ENCODE data around the gene SALL4. TPM values are rescaled to one million over a fixed set of nuclear protein-coding genes. Genes with fewer than 3 reads are reported as not detected.
A peak's percentile ranks its signal among the peaks of the same experiment; 100 is the strongest.
"Not testable (repeated sequence)": the region's sequence is repeated elsewhere in the genome, so short reads cannot be mapped to it uniquely, and the experiment has no call there.

SALL4 gene
- total and polyA plus RNA-seq, 7 donors, result not detected

DNA sequence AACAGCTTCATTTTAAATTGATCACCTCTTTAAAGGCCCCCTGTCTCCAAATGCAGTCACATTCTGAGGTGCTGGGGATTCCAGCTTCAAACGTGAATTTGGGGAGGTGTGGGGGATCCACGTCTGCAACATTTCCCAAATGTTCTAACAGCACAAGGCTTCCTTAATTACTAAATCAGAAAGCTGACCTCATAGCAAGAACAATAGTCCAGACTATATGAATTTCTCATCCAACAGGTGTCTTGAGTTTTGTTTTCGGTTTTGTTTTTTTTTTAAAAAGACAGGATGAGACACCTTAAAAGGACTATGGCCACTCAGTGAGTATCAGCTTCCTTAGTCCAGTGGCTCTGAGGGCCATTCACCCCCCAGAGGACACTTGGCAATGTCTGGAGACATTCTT is 45.7 kb downstream of the SALL4 start:
- H3K4me1 ChIP-seq, result peaks cover 10% of the 10 kb centered on the region
- intact Hi-C loops (cut with DNase I), result no loop called here
- no peak overlapping the region for H3K4me3 ChIP-seq
- H3K27me3 ChIP-seq (ENCODE audit: insufficient read depth in 3 of 3, low read length in 2 of 3), result no peaks in the 10 kb centered on the region
- 70 to 90% (median 77%) methylated on average over 3 of the region's 3 CpGs for WGBS, 3 donors
- ATAC-seq (no peak), DNase-seq (no peak)
- TF ChIP-seq, protein P1, sequence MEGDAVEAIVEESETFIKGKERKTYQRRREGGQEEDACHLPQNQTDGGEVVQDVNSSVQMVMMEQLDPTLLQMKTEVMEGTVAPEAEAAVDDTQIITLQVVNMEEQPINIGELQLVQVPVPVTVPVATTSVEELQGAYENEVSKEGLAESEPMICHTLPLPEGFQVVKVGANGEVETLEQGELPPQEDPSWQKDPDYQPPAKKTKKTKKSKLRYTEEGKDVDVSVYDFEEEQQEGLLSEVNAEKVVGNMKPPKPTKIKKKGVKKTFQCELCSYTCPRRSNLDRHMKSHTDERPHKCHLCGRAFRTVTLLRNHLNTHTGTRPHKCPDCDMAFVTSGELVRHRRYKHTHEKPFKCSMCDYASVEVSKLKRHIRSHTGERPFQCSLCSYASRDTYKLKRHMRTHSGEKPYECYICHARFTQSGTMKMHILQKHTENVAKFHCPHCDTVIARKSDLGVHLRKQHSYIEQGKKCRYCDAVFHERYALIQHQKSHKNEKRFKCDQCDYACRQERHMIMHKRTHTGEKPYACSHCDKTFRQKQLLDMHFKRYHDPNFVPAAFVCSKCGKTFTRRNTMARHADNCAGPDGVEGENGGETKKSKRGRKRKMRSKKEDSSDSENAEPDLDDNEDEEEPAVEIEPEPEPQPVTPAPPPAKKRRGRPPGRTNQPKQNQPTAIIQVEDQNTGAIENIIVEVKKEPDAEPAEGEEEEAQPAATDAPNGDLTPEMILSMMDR (IDR thresholded peaks at IDR 0.05), result no peak
- no peak overlapping the region for H3K27ac ChIP-seq
- no peaks in the 10 kb centered on the region for H3K36me3 ChIP-seq (ENCODE audit: insufficient read depth in 1 of 2, low read depth in 1 of 2)
- H3K9me3 ChIP-seq, result no peaks in the 10 kb centered on the region

DNA sequence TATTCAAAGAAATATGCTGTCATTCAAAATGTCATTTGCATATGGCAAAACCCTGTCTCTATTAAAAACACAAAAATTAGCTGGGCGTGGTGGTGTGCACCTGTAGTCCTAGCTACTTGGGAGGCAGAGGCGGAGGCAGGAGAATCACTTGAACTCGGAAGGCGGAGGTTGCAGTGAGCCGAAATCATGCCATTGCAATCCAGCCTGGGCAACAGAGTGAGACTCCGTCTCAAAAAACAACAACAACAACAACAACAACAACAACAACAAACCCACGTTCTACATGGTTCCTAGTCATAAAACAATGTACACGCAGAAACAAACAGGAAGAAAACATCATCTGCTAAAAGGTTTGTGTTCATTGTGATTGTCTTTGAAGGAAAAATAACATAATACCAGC is 49.1 kb downstream of the SALL4 start:
- ATAC-seq; DNase-seq; H3K27ac ChIP-seq; H3K27me3 ChIP-seq (ENCODE audit: insufficient read depth in 3 of 3, low read length in 2 of 3); intact Hi-C loops (cut with DNase I); H3K4me3 ChIP-seq; H3K9me3 ChIP-seq; H3K36me3 ChIP-seq (ENCODE audit: insufficient read depth in 1 of 2, low read depth in 1 of 2): not testable (repeated sequence)
- H3K4me1 ChIP-seq, result peaks cover 22% of the 10 kb centered on the region
- WGBS, 3 donors, result 92 to 94% (median 93%) methylated on average over 8 of the region's 8 CpGs

DNA sequence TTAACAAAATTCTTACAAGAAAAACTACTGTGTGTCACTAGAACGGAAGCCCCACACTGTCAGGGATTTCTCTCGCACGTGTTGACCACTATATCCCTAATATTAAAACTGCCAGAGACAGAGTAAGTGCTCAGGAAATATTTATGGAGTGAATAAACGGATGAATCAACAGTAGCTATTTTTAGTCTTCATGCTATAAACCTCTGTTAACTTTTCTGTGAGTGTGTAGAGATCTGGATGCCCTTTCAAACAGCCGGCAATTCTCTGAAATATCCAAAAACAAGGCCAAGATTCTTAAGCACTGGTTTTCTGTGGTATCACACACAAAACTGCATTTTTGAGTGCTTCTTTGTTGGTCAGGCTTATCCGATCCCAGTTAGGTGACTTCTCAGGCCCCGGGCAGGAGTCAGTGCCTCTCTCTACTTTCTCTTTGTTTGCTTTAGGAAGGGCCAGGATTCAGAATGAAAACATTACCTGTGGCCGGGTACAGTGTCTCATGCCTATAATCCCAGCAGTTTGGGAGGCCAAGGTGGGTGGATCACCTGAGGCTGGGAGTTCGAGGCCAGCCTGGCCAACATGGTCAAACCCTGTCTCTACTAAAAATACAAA is 49.9 kb downstream of the SALL4 start:
- H3K27me3 ChIP-seq (ENCODE audit: insufficient read depth in 3 of 3, low read length in 2 of 3), result no peaks in the 10 kb centered on the region
- WGBS, 3 donors, result 26 to 45% (median 40%) methylated on average over 9 of the region's 9 CpGs
- no peak overlapping the region for H3K4me3 ChIP-seq
- peak overlapping the region; percentile 47 for H3K27ac ChIP-seq
- ATAC-seq (peak; percentile 38 to 69 (median 53)), DNase-seq (no peak)
- H3K4me1 ChIP-seq, result peaks cover 22% of the 10 kb centered on the region
- TF ChIP-seq, protein P1 (IDR thresholded peaks at IDR 0.05), result no peak
- H3K9me3 ChIP-seq, result no peaks in the 10 kb centered on the region
- H3K36me3 ChIP-seq (ENCODE audit: insufficient read depth in 1 of 2, low read depth in 1 of 2), result no peaks in the 10 kb centered on the region
- intact Hi-C loops (cut with DNase I), result no loop called here

DNA sequence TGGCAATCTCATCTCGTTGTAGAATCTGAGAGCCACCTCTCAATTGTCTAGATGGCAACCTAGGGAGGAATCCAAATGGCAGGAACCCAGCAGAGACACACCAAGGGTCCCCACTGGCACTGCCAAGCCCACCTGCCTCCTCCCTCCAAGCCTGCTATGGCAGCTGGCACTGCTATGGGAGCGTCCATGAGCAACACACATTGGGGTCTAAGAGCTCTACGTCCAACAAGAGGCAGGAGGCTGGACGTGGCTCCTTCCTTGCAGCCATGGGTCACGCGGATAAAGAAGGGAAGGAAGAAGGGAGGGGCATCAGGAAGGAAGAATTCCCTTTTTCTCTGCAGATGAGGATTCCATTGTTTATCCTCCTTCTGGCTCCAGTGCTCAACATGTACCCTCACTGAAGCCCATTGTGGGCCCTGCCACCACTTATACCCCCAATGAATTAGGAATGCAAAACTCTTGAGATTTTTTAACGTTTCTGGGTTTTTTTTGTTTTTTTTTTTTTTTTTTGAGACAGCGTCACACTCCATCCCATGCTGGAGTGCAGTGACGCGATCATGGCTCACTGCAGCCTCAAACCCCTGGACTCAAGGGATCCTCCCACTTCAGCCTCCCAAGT is 51.4 kb downstream of the SALL4 start:
- WGBS, 3 donors, result 79 to 85% (median 84%) methylated on average over 10 of the region's 10 CpGs
- H3K27ac ChIP-seq, result no peak overlapping the region
- ATAC-seq, result no peak

GRCh38 chr20:51750037-51750769 is 52.1 kb downstream of the SALL4 start:
- DNase-seq (peak; percentile 70 to 73), ATAC-seq (peak; percentile 90 to 98 (median 94))
- Histone ChIP-seq H3K36me3 (ENCODE audit: insufficient read depth in 1 of 2, low read depth in 1 of 2) (no peaks in the 10 kb centered on the region), H3K4me1 (peaks cover 22% of the 10 kb centered on the region), H3K27ac (peak overlapping the region; percentile 69), H3K9me3 (no peaks in the 10 kb centered on the region), H3K27me3 (ENCODE audit: insufficient read depth in 3 of 3, low read length in 2 of 3) (no peaks in the 10 kb centered on the region), H3K4me3 (no peak overlapping the region)
- intact Hi-C loops (cut with DNase I), result no loop called here
- TF ChIP-seq, protein P1 (IDR thresholded peaks at IDR 0.05), result no peak
- WGBS, 3 donors, result 64 to 72% (median 71%) methylated on average over 19 of the region's 19 CpGs

More for the DNA sequence above, 51.4 kb downstream of the SALL4 start:
- H3K9me3 ChIP-seq, result no peaks in the 10 kb centered on the region
- TF ChIP-seq, protein P1 (IDR thresholded peaks at IDR 0.05), result no peak
- no peak overlapping the region for H3K4me3 ChIP-seq
- intact Hi-C loops (cut with DNase I), result no loop called here
- no peaks in the 10 kb centered on the region for H3K27me3 ChIP-seq (ENCODE audit: insufficient read depth in 3 of 3, low read length in 2 of 3)
- DNase-seq, result no peak
- peaks cover 22% of the 10 kb centered on the region for H3K4me1 ChIP-seq
- H3K36me3 ChIP-seq (ENCODE audit: insufficient read depth in 1 of 2, low read depth in 1 of 2), result no peaks in the 10 kb centered on the region

Data from psoas muscle (tissue), 8 donors.